BJ (cell line): ENCODE results near the gene DERA. TPM values are rescaled to one million over a fixed set of nuclear protein-coding genes. Genes with fewer than 3 reads are reported as not detected.

Experiments used
- CTCF ChIA-PET: fragments of 350-600 bp; formaldehyde crosslinking; extraction: SDS; loops from one replicate; lab custom pipeline; 2021; ENCODE audit warnings: antibody characterized with exemption, inconsistent platforms; lab: Yijun Ruan, JAX
- POLR2A ChIA-PET: fragments of 300-600 bp; sonication (Branson Sonifier 250); formaldehyde crosslinking; extraction: SDS; loops from one replicate; lab custom pipeline; 2021; ENCODE audit warnings: antibody characterized with exemption; lab: Charles Lee
- DNase-seq: peaks from one replicate; pipeline ENCODE4 v3.0.0-alpha.2; 2011; ENCODE audit warnings: low read depth
- H3K27me3 ChIP-seq: 2 replicates; pipeline ENCODE4 v1.6.0; 2011; ENCODE audit warnings: low read length; ENCODE audit not compliant: control insufficient read depth, insufficient read depth
- H3K36me3 ChIP-seq: 2 replicates; pipeline ENCODE4 v1.5.1; 2011; ENCODE audit warnings: low read length; ENCODE audit not compliant: control insufficient read depth, insufficient read depth
- H3K4me3 ChIP-seq: 2 replicates; pipeline ENCODE4 v1.5.1; 2011; ENCODE audit warnings: low read depth, mild to moderate bottlenecking, control low read depth, low read length
- polyA minus RNA-seq: library from RNA; depleted of rRNA, polyadenylated mRNA; stranded (reverse); fragments of >200 nt; gene quantifications from 2 replicates; pipeline ENCODE4 v1.2.3, GENCODE V29; 2011; rRNA and poly(A)+ RNA removed
- polyA plus RNA-seq: library from polyadenylated mRNA; depleted of rRNA; stranded (reverse); fragments of >200 nt; gene quantifications from 2 replicates; pipeline ENCODE4 v1.2.3, GENCODE V29; 2011; rRNA removed
- TF ChIP-seq, protein P1 (sequence below): IDR thresholded peaks from 2 replicates; pipeline ENCODE4 v1.5.1; 2011; ENCODE audit warnings: low read depth, mild to moderate bottlenecking, control low read depth, inconsistent platforms, low read length, moderate library complexity; ENCODE audit not compliant: insufficient read depth

The DERA gene
- polyA plus RNA-seq (22.6 and 31.1 TPM in 2 replicates), polyA minus RNA-seq (11.6 and 17.5 TPM in 2 replicates)

DNA sequence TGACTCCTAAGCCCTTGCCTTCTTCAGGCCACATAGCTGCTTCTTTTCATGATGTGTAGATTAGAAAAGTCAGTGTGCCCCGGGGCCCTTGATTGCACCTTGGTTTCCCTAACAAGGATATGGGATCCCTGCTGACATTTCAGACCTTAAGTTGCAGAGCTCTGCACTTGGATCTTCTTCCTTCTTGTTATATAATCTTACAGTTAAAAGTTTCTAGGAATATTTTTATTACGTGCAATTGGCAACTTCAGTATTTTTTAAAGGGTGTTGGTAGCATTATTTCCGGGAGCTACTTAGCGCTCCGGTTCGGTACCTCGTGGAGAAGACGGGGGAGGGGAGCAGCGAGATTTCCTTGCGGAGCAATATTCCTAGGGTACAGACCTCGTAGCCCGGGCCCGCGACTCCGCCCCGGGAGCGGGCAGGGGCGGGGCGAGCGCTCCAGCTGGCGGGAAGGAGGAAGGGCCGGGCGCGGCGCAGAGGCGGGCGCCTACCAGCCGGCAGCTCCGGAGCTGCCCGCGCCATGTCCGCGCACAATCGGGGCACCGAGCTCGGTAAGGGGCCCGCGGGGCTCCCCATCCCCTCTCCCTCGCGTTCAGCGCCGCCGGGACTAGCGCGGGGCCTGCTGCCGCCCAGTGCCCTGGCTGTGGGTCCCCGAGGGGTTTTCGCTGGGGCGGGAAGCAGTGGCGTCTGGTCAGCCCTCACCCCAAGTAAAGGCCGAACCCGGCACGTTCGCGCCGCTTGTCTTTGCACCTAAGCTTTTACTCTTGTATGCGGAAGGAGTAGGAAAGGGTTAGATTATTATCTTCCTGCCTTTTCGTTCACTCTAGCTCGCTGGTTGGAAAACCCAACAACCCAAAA lies at the start of gene DERA:
DERA (plus strand) TSS at position 469 of the 858 bp plus-strand sequence; CDS start at position 521, 52 bp downstream.
- POLR2A ChIA-PET: interaction anchor here (0.5 to 0.7 kb wide), 3 partner anchors 12 to 44 kb away, joined by 4 to 20 read pairs (median 5); no protein-coding TSS in a partner anchor
- peaks cover 2% of the 10 kb centered on the region; the same call in 1 of the 2 replicates for H3K36me3 ChIP-seq
- peak within 1 kb of the TSS; percentile 86 for H3K4me3 ChIP-seq
- CTCF ChIA-PET: interaction anchor here (0.5 to 2.8 kb wide), 5 partner anchors 10 to 326 kb away, joined by 3 to 21 read pairs (median 5); no protein-coding TSS in a partner anchor
- DNase-seq: peak; percentile 17
- TF ChIP-seq, protein P1, sequence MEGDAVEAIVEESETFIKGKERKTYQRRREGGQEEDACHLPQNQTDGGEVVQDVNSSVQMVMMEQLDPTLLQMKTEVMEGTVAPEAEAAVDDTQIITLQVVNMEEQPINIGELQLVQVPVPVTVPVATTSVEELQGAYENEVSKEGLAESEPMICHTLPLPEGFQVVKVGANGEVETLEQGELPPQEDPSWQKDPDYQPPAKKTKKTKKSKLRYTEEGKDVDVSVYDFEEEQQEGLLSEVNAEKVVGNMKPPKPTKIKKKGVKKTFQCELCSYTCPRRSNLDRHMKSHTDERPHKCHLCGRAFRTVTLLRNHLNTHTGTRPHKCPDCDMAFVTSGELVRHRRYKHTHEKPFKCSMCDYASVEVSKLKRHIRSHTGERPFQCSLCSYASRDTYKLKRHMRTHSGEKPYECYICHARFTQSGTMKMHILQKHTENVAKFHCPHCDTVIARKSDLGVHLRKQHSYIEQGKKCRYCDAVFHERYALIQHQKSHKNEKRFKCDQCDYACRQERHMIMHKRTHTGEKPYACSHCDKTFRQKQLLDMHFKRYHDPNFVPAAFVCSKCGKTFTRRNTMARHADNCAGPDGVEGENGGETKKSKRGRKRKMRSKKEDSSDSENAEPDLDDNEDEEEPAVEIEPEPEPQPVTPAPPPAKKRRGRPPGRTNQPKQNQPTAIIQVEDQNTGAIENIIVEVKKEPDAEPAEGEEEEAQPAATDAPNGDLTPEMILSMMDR: no peak
- no peaks in the 10 kb centered on the region for H3K27me3 ChIP-seq

DNA sequence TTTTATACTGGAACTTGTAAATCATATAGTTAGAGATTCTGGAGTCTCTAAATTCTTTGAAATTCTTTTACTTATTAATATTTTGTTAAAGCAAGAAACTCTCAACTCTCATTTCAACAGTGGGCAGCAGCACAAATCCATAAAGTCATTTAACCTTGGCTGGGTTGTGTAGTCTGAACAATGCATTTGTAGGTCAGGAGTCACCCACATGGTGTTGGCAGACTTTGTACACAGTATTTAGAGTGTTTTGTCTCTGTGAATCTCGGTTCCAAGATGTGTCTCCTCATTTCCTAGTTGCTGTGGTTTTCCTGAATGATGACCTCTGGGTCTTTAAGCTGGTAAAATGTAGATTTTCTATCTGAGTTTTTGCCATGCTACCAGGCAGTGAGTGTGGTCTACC lies 49.7 kb upstream of the DERA start:
- POLR2A ChIA-PET: interaction anchor here (0.6 kb wide), 1 partner anchor 81 kb away, joined by 5 read pairs; no protein-coding TSS in a partner anchor
- Histone ChIP-seq H3K36me3 (no peaks in the 10 kb centered on the region), H3K4me3 (no peak overlapping the region), H3K27me3 (no peaks in the 10 kb centered on the region)
- no peak for DNase-seq
- TF ChIP-seq, protein P1: no peak
- CTCF ChIA-PET: interaction anchor here (1.3 kb wide), 1 partner anchor 271 kb away, joined by 3 read pairs; no protein-coding TSS in a partner anchor

DNA sequence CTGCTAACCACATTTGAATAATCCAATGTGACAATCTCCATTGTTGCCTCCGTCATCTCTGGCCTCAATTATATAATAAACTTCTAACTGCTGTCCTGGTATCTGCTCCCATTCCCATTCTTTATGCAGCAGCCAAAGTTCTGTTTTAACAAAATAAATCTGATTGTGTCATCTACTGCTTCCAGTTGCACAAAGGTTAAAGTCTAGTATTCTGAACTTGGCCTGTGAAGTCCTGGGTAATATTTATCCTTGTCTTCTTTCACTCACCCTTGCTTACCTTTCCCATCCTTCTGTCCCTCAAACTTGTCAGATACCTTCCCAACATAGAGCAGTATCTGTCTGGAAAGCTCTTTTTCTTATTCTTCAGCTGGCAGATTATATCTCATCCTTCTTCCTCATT lies 48.3 kb upstream of the DERA start:
- ChIA-PET CTCF (no interaction called here), POLR2A (no interaction called here)
- no peak for DNase-seq
- Histone ChIP-seq H3K36me3 (no peaks in the 10 kb centered on the region), H3K27me3 (no peaks in the 10 kb centered on the region), H3K4me3 (no peak overlapping the region)
- TF ChIP-seq, protein P1: no peak

DNA sequence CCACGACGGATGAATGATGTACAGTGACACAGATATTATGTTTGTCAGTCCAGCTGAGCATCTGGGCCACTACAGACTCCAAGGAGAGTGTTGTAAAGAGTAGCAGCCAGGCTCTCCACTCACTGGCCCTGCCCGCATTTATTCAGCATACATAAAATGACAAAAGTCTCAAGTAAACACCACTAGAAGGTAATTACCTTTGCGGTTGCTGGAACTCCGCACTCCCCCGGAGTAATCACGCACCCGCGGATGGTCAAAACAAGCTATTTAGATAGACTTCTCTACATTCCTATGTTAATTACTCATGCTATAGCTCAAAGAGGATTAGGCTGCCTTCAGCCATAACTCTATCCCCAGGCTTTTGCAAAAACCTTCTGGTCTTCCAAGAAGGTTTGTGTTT lies 47.8 kb upstream of the DERA start:
- Histone ChIP-seq H3K36me3 (no peaks in the 10 kb centered on the region), H3K27me3 (no peaks in the 10 kb centered on the region), H3K4me3 (no peak overlapping the region)
- ChIA-PET CTCF (interaction anchor here (0.8 to 2.3 kb wide), 2 partner anchors 67 to 273 kb away, joined by 3 to 8 read pairs; no protein-coding TSS in a partner anchor), POLR2A (no interaction called here)
- TF ChIP-seq, protein P1: no peak
- no peak for DNase-seq

DNA sequence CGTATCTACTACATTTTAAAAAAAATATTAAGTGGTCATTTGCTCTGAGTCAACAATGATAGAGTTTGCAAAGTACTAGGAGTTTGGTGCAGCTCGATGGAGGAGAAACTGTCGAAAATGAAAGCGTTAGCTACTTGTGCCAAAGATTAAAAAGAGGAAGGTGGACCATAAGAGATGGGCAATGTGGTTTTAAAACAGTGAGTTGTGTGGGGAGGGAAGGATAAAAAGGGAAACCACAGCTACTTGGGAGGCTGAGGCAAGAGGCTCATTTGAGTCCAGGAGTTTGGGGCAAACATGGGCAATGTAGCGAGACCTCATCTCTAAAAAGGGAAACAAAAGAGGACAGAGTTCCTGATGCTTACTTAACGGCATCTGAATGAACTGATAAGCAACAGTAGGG lies 47.1 kb upstream of the DERA start:
- no peak overlapping the region for H3K4me3 ChIP-seq
- H3K36me3 ChIP-seq: no peaks in the 10 kb centered on the region
- POLR2A ChIA-PET: no interaction called here
- no peak for DNase-seq
- TF ChIP-seq, protein P1: no peak
- CTCF ChIA-PET: interaction anchor here (0.8 to 2.3 kb wide), 2 partner anchors 68 to 274 kb away, joined by 3 to 8 read pairs; no protein-coding TSS in a partner anchor
- H3K27me3 ChIP-seq: no peaks in the 10 kb centered on the region
